ENCODE results near the gene MED29. TPM values are rescaled to one million over a fixed set of nuclear protein-coding genes. Genes with fewer than 3 reads are reported as not detected.

Gene MED29
- total and polyA plus RNA-seq, 2 of the 13 experiments (the other 11 are each of a cell fraction or from before 2014, with no cell fraction given), result 14.0 to 19.7 TPM

GRCh38 chr19:39397360-39398296 is 6.5 kb downstream of the MED29 start (continued):
- TF ChIP-seq ZBTB4 (CRISPR knock-in tag; IDR thresholded peaks at IDR 0.05; ENCODE audit: borderline replicate concordance) (no peak), MXD3 (CRISPR knock-in tag; IDR thresholded peaks at IDR 0.05) (peak; percentile 29; the same call in 1 of the 2 replicates), ZNF275 (CRISPR knock-in tag; IDR thresholded peaks at IDR 0.05; ENCODE audit: borderline replicate concordance) (no peak), ZNF639 (CRISPR knock-in tag; conservative IDR thresholded peaks at IDR 0.05) (0 out of 2 replicates have a peak, but pooled peaks have one; percentile 19), ELK4 (CRISPR knock-in tag; IDR thresholded peaks at IDR 0.05; ENCODE audit: borderline replicate concordance) (no peak), FOXO1 (CRISPR knock-in tag; IDR thresholded peaks at IDR 0.05) (peak; percentile 94), NFRKB (IDR thresholded peaks at IDR 0.05) (no peak), NR0B2 (CRISPR knock-in tag; IDR thresholded peaks at IDR 0.05) (no peak), SNAPC2 (CRISPR knock-in tag; IDR thresholded peaks at IDR 0.05) (no peak), ELF1 (CRISPR knock-in tag; IDR thresholded peaks at IDR 0.05) (peak; percentile 86), KLF11 (CRISPR knock-in tag; IDR thresholded peaks at IDR 0.05) (peak; percentile 78), RARA (CRISPR knock-in tag; IDR thresholded peaks at IDR 0.05) (peak; percentile 95), TBX3 (IDR thresholded peaks at IDR 0.05; ENCODE audit: borderline replicate concordance) (no peak), AKAP8 (CRISPR knock-in tag; IDR thresholded peaks at IDR 0.05) (peak; percentile 93), ZNF792 (CRISPR knock-in tag; IDR thresholded peaks at IDR 0.05) (peak; percentile 57; the same call in 1 of the 2 replicates), SIN3A (IDR thresholded peaks at IDR 0.05; ENCODE audit: borderline replicate concordance, low read depth, low read length) (no peak)

Measured in HepG2 (cell line).